Endodermal cell (in vitro differentiated cells): ENCODE results near the gene PTK7. TPM values are rescaled to one million over a fixed set of nuclear protein-coding genes. Genes with fewer than 3 reads are reported as not detected.
A peak's percentile ranks its signal among the peaks of the same experiment; 100 is the strongest.
"Not testable (repeated sequence)": the region's sequence is repeated elsewhere in the genome, so short reads cannot be mapped to it uniquely, and the experiment has no call there.

ENCODE experiments used
- DNase-seq: peaks from one replicate; pipeline ENCODE4 v3.0.0-alpha.2; 2017
- H3K27ac ChIP-seq: 2 replicates; pipeline ENCODE4 v1.5.1; 2013; ENCODE audit warnings: mild to moderate bottlenecking, low read depth, low read length, moderate library complexity
- H3K27me3 ChIP-seq: 2 replicates; pipeline ENCODE4 v1.6.1; 2013; ENCODE audit warnings: mild to moderate bottlenecking, low read length, moderate library complexity; ENCODE audit not compliant: insufficient read depth, control insufficient read depth, poor library complexity, severe bottlenecking
- H3K36me3 ChIP-seq: 2 replicates; pipeline ENCODE4 v1.7.0; 2013; ENCODE audit warnings: mild to moderate bottlenecking, low read length, moderate library complexity; ENCODE audit not compliant: control insufficient read depth, insufficient read depth
- H3K4me1 ChIP-seq: one replicate; pipeline ENCODE4 v1.7.0; 2013; ENCODE audit warnings: low read length; ENCODE audit not compliant: control insufficient read depth, insufficient read depth
- H3K4me3 ChIP-seq: 2 replicates; pipeline ENCODE4 v1.5.1; 2013; ENCODE audit warnings: mild to moderate bottlenecking, low read length, moderate library complexity
- H3K9ac ChIP-seq: 2 replicates; pipeline ENCODE4 v1.6.1; 2013; ENCODE audit warnings: mild to moderate bottlenecking, low read length, moderate library complexity; ENCODE audit not compliant: poor library complexity, severe bottlenecking; ENCODE audit errors: extremely low read depth
- H3K9me3 ChIP-seq: 2 replicates; pipeline ENCODE4 v1.6.1; 2013; ENCODE audit warnings: mild to moderate bottlenecking, low read length, moderate library complexity; ENCODE audit not compliant: control insufficient read depth
- H3K27ac Mint-ChIP-seq: 2 replicates; pipeline ENCODE4 v1.8.0; 2020; ENCODE audit warnings: mixed read lengths
- H3K27me3 Mint-ChIP-seq: 2 replicates; pipeline ENCODE4 v1.8.0; 2021; ENCODE audit warnings: mild to moderate bottlenecking, mixed read lengths; ENCODE audit not compliant: insufficient read depth
- H3K36me3 Mint-ChIP-seq: 2 replicates; pipeline ENCODE4 v1.8.0; 2020; ENCODE audit warnings: low read depth, mixed read lengths
- H3K4me1 Mint-ChIP-seq: 2 replicates; pipeline ENCODE4 v1.8.0; 2020; ENCODE audit warnings: mixed read lengths
- H3K4me3 Mint-ChIP-seq: 2 replicates; pipeline ENCODE4 v1.8.0; 2020; ENCODE audit warnings: mild to moderate bottlenecking, moderate library complexity, mixed read lengths
- H3K9me3 Mint-ChIP-seq: 2 replicates; pipeline ENCODE4 v1.8.0; 2020; ENCODE audit warnings: mild to moderate bottlenecking, mixed read lengths
- WGBS, 2 experiments: methylation state at CpG; one replicate each; pipeline versions ENCODE4 v1.1.5 to v1.1.7; 2013; ENCODE audit warnings: missing lambda C conversion rate in 2 of 2, mixed read lengths in 1 of 2; ENCODE audit not compliant: insufficient coverage in 1 of 2, insufficient read length in 1 of 2; 5-methylcytosine and 5-hydroxymethylcytosine counted together
- total RNA-seq, 2 donors: library from RNA; stranded (reverse); fragmentation: NEBNext Ultra II Directional in 1 of 2; extraction: Animal tissue kit (Norgen Biotek cat#: 25700) in 1 of 2; gene quantifications; 2 replicates in 1 of 2; 3 replicates in 1 of 2; pipeline ENCODE4 v1.2.1, GENCODE V29; 2021
- TF ChIP-seq, protein P1 (sequence below): fragments of 200-600 bp; sonication (generic); conservative IDR thresholded peaks from 2 replicates; pipeline ENCODE4 v1.5.0; 2021; ENCODE audit warnings: antibody characterized with exemption, mild to moderate bottlenecking

PTK7 gene
- total RNA-seq, 2 donors from 2014 or later = 167 to 183 TPM

GRCh38 chr6:43115365-43115764 lies 39.3 kb downstream of the PTK7 start:
- Mint-ChIP-seq H3K4me1 (peaks cover 12% of the 10 kb centered on the region), H3K27me3 (no peaks in the 10 kb centered on the region), H3K4me3 (no peak overlapping the region), H3K9me3 (no peaks in the 10 kb centered on the region), H3K27ac (peak overlapping the region; percentile 83), H3K36me3 (no peaks in the 10 kb centered on the region)
- WGBS, 2 experiments = 83 to 90% methylated on average over 5 to 6 of the region's 6 CpGs
- TF ChIP-seq, protein P1, sequence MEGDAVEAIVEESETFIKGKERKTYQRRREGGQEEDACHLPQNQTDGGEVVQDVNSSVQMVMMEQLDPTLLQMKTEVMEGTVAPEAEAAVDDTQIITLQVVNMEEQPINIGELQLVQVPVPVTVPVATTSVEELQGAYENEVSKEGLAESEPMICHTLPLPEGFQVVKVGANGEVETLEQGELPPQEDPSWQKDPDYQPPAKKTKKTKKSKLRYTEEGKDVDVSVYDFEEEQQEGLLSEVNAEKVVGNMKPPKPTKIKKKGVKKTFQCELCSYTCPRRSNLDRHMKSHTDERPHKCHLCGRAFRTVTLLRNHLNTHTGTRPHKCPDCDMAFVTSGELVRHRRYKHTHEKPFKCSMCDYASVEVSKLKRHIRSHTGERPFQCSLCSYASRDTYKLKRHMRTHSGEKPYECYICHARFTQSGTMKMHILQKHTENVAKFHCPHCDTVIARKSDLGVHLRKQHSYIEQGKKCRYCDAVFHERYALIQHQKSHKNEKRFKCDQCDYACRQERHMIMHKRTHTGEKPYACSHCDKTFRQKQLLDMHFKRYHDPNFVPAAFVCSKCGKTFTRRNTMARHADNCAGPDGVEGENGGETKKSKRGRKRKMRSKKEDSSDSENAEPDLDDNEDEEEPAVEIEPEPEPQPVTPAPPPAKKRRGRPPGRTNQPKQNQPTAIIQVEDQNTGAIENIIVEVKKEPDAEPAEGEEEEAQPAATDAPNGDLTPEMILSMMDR = no peak
- Histone ChIP-seq H3K27me3 (no peaks in the 10 kb centered on the region), H3K4me3 (no peak overlapping the region), H3K4me1 (peaks cover 14% of the 10 kb centered on the region), H3K27ac (no peak overlapping the region), H3K36me3 (no peaks in the 10 kb centered on the region), H3K9ac (no peak overlapping the region), H3K9me3 (no peaks in the 10 kb centered on the region)
- DNase-seq = no peak

- 93 to 96% methylated on average over 6 to 8 of the region's 8 CpGs for WGBS, 2 experiments
- H3K9me3 Mint-ChIP-seq, DNase-seq, H3K36me3 ChIP-seq, H3K9me3 ChIP-seq, H3K27me3 Mint-ChIP-seq, H3K4me3 ChIP-seq, H3K4me3 Mint-ChIP-seq, H3K27me3 ChIP-seq, H3K9ac ChIP-seq, H3K36me3 Mint-ChIP-seq, H3K27ac ChIP-seq, H3K27ac Mint-ChIP-seq: not testable (repeated sequence)
- H3K4me1 ChIP-seq = peaks cover 14% of the 10 kb centered on the region
- H3K4me1 Mint-ChIP-seq = peaks cover 23% of the 10 kb centered on the region
Observed at GRCh38 chr6:43117466-43117865, 41.4 kb downstream of the PTK7 start.

DNA sequence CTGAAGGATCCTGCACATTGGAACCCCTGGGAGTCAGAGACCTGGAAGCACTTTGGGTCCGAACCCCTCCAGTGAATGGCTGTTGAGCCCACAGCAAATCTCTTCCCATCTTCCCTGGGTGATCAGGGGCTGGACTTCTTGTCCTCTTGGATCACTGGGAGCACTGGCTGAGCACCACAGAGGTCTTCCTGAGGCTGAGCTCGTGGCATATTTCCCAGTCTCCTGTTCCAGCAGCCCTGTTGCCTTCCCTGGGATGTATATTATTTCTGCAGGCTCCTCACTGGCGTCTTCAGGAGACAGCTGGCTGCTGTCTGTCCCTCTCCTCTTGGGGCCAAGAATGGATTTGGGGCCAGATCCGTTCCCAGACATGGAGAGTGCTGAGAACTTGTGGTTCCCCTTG lies 43.4 kb downstream of the PTK7 start:
- H3K27ac ChIP-seq = no peak overlapping the region
- H3K36me3 ChIP-seq = no peaks in the 10 kb centered on the region
- no peaks in the 10 kb centered on the region for H3K9me3 ChIP-seq
- H3K4me1 ChIP-seq = peaks cover 4% of the 10 kb centered on the region
- Mint-ChIP-seq H3K27ac (peak overlapping the region; percentile 15), H3K27me3 (no peaks in the 10 kb centered on the region), H3K9me3 (no peaks in the 10 kb centered on the region), H3K4me3 (no peak overlapping the region), H3K36me3 (no peaks in the 10 kb centered on the region), H3K4me1 (peaks cover 25% of the 10 kb centered on the region)
- TF ChIP-seq, protein P1 = no peak
- H3K4me3 ChIP-seq = no peak overlapping the region
- no peak for DNase-seq
- 87 to 91% methylated on average over 4 of the region's 4 CpGs for WGBS, 2 experiments
- H3K9ac ChIP-seq = no peak overlapping the region
- no peaks in the 10 kb centered on the region for H3K27me3 ChIP-seq

DNA sequence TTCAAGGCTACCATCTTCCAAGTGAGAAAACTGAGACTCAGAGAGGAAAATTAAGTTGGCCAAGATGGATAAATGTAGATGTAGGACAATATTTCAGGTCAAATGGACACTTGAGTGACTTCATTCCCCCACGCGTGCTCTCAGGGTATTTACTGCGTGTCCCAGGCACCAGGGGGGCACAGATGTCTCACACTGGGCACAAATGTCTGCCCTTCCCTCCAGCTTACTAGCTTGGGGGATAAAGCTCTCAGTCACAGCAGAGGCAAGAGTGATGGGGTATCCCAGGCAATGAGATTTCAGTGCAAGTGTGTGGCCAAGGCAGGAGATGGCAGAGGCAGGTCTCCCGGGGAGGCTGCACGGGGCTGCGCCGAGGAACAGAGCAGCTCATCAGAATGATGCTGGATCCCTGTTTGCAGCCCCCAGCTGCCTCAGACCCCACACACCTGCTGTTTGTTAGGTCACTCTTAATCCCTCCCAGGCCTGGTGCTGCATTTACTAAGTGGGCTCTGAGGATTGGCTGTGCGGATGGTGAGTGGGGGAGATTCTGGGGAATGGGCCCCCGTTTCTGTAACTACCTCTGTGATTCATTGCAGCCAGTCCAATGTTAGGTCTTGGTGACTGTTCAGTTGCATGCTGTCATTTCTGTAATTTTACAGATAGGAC lies 44.1 kb downstream of the PTK7 start:
- no peaks in the 10 kb centered on the region for H3K9me3 ChIP-seq
- 89 to 94% methylated on average over 4 to 9 of the region's 9 CpGs for WGBS, 2 experiments
- H3K4me3 ChIP-seq = no peak overlapping the region
- Mint-ChIP-seq H3K9me3 (no peaks in the 10 kb centered on the region), H3K4me1 (peaks cover 22% of the 10 kb centered on the region), H3K27ac (peak overlapping the region; percentile 68), H3K4me3 (no peak overlapping the region), H3K27me3 (no peaks in the 10 kb centered on the region), H3K36me3 (no peaks in the 10 kb centered on the region)
- no peak overlapping the region for H3K9ac ChIP-seq
- no peaks in the 10 kb centered on the region for H3K36me3 ChIP-seq
- DNase-seq = no peak
- TF ChIP-seq, protein P1 = no peak
- no peaks in the 10 kb centered on the region for H3K27me3 ChIP-seq
- no peak overlapping the region for H3K27ac ChIP-seq
- H3K4me1 ChIP-seq = peaks cover 2% of the 10 kb centered on the region
